GM13976 (cell line): ENCODE data around the gene PRKG1.

Source experiments
- DNase-seq: peaks from one replicate; pipeline ENCODE4 v3.0.0; 2012; ENCODE audit warnings: low spot score
- CTCF ChIP-seq: IDR thresholded peaks from 2 replicates; pipeline ENCODE4 v1.5.1; 2012; ENCODE audit warnings: borderline replicate concordance, mild to moderate bottlenecking; ENCODE audit not compliant: insufficient read depth; ENCODE audit errors: extremely low read depth, missing control alignments, control extremely low read depth
- in situ Hi-C: fragments of 300-500 bp; cut with MboI; formaldehyde crosslinking; loops from one replicate; pipeline ENCODE4 v1.12.0; 2022; ENCODE audit warnings: low sequenced_read_pairs, mixed read lengths, inconsistent platforms; ENCODE audit not compliant: unreplicated experiment

PRKG1 gene

GRCh38 chr10:51606825-51607462 is 532.7 kb downstream of the PRKG1 start:
- no peak for DNase-seq
- in situ Hi-C loops: no loop called here
- no peak for TF ChIP-seq CTCF

- DNase-seq: no peak
- TF ChIP-seq CTCF: no peak
- in situ Hi-C loops: no loop called here
These were observed 533.2 kb downstream of the PRKG1 start for GRCh38 chr10:51607463-51607835.

- in situ Hi-C loops: no loop called here
- TF ChIP-seq CTCF: no peak
- DNase-seq: no peak
These were observed 533.9 kb downstream of the PRKG1 start for GRCh38 chr10:51608211-51608610.

- in situ Hi-C loops: no loop called here
- TF ChIP-seq CTCF: no peak
- DNase-seq: no peak
These were observed 541.5 kb downstream of the PRKG1 start for GRCh38 chr10:51615764-51616298.

GRCh38 chr10:51617576-51618235 is 543.4 kb downstream of the PRKG1 start:
- no peak for TF ChIP-seq CTCF
- in situ Hi-C loops: no loop called here
- no peak for DNase-seq

GRCh38 chr10:51619365-51619764 is 545.1 kb downstream of the PRKG1 start:
- in situ Hi-C loops: no loop called here
- no peak for TF ChIP-seq CTCF
- DNase-seq: no peak
